Mesothelial cell of epicardium (in vitro differentiated cells): Measurements from ENCODE around the gene SPDEF. TPM values are rescaled to one million over a fixed set of nuclear protein-coding genes. Genes with fewer than 3 reads are reported as not detected.

Experiments
- DNase-seq, 2 experiments: peaks; one replicate each; pipeline ENCODE4 v3.0.0; 2021; ENCODE audit warnings: low spot score in 2 of 2; ENCODE audit not compliant: unreplicated experiment in 2 of 2
- H3K27ac Mint-ChIP-seq: 2 replicates; pipeline ENCODE4 v1.8.0; 2021; ENCODE audit warnings: mixed read lengths
- H3K27me3 Mint-ChIP-seq: 2 replicates; pipeline ENCODE4 v1.8.0; 2021; ENCODE audit warnings: low read depth, mixed read lengths
- H3K36me3 Mint-ChIP-seq: 2 replicates; pipeline ENCODE4 v1.8.0; 2021; ENCODE audit warnings: mixed read lengths
- H3K4me1 Mint-ChIP-seq: 2 replicates; pipeline ENCODE4 v1.8.0; 2021; ENCODE audit warnings: mixed read lengths
- H3K4me3 Mint-ChIP-seq: 2 replicates; pipeline ENCODE4 v1.8.0; 2021; ENCODE audit warnings: mild to moderate bottlenecking, moderate library complexity, mixed read lengths
- H3K9me3 Mint-ChIP-seq: 2 replicates; pipeline ENCODE4 v1.8.0; 2021; ENCODE audit warnings: mixed read lengths
- CTCF ChIP-seq: fragments of 200-600 bp; sonication (generic); IDR thresholded peaks from one replicate; pipeline ENCODE4 v1.5.0; 2021; ENCODE audit warnings: antibody characterized with exemption; ENCODE audit not compliant: unreplicated experiment
- total RNA-seq: library from RNA; stranded (reverse); gene quantifications from 3 replicates; pipeline ENCODE4 v1.2.1, GENCODE V29; 2021

SPDEF gene
- total RNA-seq, 1 donor from 2014 or later, result 0.34 TPM

DNA sequence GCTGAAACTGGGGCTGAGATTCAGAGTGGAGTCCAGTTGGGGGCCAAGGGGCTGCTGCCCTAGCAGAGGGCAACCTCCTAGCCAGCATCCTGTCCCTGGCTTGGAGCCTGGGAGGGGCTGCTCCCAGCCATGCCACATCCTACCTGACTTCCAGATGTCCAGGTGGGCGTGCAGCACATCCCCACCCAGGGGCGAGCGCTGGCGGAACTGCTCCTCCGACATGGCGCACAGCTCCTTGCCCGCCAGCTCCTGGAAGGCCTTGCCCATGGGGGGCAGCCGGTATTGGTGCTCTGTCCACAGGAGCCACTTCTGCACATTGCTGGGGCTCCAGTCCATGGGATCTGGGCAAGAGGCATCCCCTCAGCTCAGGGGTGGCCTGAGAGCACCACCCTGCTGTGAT is 15.3 kb downstream of the SPDEF start:
- Mint-ChIP-seq H3K36me3 (no peaks in the 10 kb centered on the region), H3K4me1 (peaks cover 10% of the 10 kb centered on the region), H3K9me3 (no peaks in the 10 kb centered on the region), H3K4me3 (no peak overlapping the region), H3K27ac (no peak overlapping the region), H3K27me3 (no peaks in the 10 kb centered on the region)
- no peak for DNase-seq
- TF ChIP-seq CTCF, result no peak

GRCh38 chr6:34540222-34540621 is 15.9 kb downstream of the SPDEF start:
- Mint-ChIP-seq H3K4me1 (peaks cover 11% of the 10 kb centered on the region), H3K4me3 (no peak overlapping the region), H3K36me3 (no peaks in the 10 kb centered on the region), H3K27ac (no peak overlapping the region), H3K27me3 (no peaks in the 10 kb centered on the region), H3K9me3 (no peaks in the 10 kb centered on the region)
- no peak for TF ChIP-seq CTCF
- DNase-seq, result no peak

DNA sequence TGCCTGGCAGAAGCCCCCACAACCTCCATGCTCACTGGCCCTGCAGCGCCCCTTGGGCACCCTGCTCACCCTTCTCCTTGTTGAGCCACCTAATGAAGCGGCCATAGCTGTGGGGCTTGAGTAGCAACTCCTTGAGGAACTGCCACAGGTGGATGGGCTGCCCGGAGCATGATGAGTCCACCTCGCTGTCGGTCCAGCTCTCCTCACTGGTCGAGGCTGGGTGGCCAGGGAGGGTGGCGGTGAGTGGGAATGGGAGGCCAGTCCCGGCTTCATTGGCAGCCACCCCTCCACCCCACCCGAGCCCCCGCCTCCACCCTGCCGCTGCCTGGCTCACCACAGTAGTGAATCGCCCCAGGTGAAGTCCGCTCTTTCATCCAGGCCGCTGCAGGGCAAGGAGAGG is 16.9 kb downstream of the SPDEF start:
- H3K9me3 Mint-ChIP-seq, result no peaks in the 10 kb centered on the region
- H3K4me3 Mint-ChIP-seq, result no peak overlapping the region
- TF ChIP-seq CTCF, result no peak
- no peaks in the 10 kb centered on the region for H3K27me3 Mint-ChIP-seq
- H3K27ac Mint-ChIP-seq, result no peak overlapping the region
- H3K4me1 Mint-ChIP-seq, result peaks cover 11% of the 10 kb centered on the region
- H3K36me3 Mint-ChIP-seq, result no peaks in the 10 kb centered on the region
- no peak for DNase-seq

DNA sequence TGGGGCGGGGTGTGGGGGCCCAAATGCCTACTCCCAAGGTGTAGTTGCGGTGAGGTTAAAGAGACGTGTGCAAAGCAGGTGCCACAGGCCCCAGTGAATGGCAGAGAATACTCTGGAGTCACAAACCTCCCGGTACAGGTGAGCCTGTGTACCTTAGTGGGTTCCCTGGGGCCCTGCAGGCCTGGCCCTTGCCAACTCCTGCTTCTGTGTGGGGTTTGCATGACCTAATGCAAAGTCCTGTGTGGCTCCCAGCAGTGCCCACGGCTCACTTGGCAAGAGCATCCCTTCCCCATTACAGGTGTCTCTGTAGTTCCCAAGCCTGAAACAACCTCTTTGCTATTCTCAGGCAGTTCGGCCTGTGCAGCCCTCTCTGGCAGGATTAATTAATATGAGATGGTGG is 17.5 kb downstream of the SPDEF start:
- no peak for DNase-seq
- H3K9me3 Mint-ChIP-seq, result no peaks in the 10 kb centered on the region
- H3K36me3 Mint-ChIP-seq, result no peaks in the 10 kb centered on the region
- H3K27ac Mint-ChIP-seq, result no peak overlapping the region
- H3K4me1 Mint-ChIP-seq, result peaks cover 11% of the 10 kb centered on the region
- no peak for TF ChIP-seq CTCF
- H3K4me3 Mint-ChIP-seq, result no peak overlapping the region
- H3K27me3 Mint-ChIP-seq, result no peaks in the 10 kb centered on the region

DNA sequence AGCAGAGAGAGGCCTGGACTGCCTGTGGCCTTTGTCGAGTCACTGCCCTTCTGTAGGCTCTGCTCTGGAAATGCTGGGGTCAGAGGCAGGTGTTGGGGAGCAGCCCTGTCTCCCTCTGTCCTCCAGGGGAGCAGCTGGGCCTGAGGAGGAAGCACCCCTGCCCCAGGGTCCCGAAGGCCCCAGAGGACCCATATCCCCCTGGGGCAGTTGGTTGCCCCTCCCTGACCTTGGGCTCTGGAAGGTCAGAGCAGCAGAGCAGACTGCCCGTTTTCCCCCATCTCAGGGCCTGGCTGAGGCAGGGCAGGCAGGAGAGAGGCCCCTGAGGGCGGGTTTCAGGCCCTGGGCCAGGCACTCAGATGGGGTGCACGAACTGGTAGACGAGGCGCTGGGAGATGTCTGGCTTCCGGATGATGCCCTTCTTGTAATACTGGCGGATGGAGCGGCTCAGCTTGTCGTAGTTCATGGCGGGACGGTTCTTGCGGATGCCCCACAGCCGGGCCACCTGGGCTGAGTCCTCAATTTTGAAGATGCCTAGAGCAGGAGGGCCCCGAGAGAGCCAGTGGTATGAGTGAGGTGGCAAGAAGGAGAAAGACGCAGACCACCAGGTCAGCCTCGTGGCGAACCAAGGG is 18.1 kb downstream of the SPDEF start:
- H3K27ac Mint-ChIP-seq, result no peak overlapping the region
- peaks cover 11% of the 10 kb centered on the region for H3K4me1 Mint-ChIP-seq
- H3K9me3 Mint-ChIP-seq, result no peaks in the 10 kb centered on the region
- H3K4me3 Mint-ChIP-seq, result no peak overlapping the region
- DNase-seq, result no peak
- H3K36me3 Mint-ChIP-seq, result no peaks in the 10 kb centered on the region
- H3K27me3 Mint-ChIP-seq, result no peaks in the 10 kb centered on the region
- no peak for TF ChIP-seq CTCF
